Left ventricle myocardium inferior (tissue), 1 donor: Measurements from ENCODE around the gene KAZN. TPM values are rescaled to one million over a fixed set of nuclear protein-coding genes. Genes with fewer than 3 reads are reported as not detected.

Source experiments
- DNase-seq: peaks from one replicate; pipeline ENCODE4 v3.0.0-alpha.2; 2020
- H3K27ac ChIP-seq: fragments of 200-600 bp; replicated peaks from 2 replicates; pipeline ENCODE4 v1.8.0; 2021
- H3K27me3 ChIP-seq: fragments of 200-600 bp; 2 replicates; pipeline ENCODE4 v1.8.0; 2021; ENCODE audit warnings: low read depth
- H3K36me3 ChIP-seq: fragments of 200-600 bp; 2 replicates; pipeline ENCODE4 v1.8.0; 2021
- H3K4me1 ChIP-seq: fragments of 200-600 bp; 2 replicates; pipeline ENCODE4 v1.8.0; 2021
- H3K4me3 ChIP-seq: fragments of 200-600 bp; 2 replicates; pipeline ENCODE4 v1.8.0; 2021; ENCODE audit warnings: mild to moderate bottlenecking, moderate library complexity
- H3K9me3 ChIP-seq: fragments of 200-600 bp; replicated peaks from 2 replicates; pipeline ENCODE4 v1.8.0; 2021
- CTCF ChIP-seq: fragments of 200-600 bp; IDR thresholded peaks from 2 replicates; pipeline ENCODE4 v1.8.0; 2021; ENCODE audit warnings: antibody characterized with exemption, mild to moderate bottlenecking, borderline replicate concordance
- intact Hi-C: fragments of 100-400 bp; cut with micrococcal nuclease; formaldehyde crosslinking; loops from one replicate; pipeline ENCODE4 v1.11.0; 2022
- total RNA-seq: library from RNA; stranded (reverse); fragmentation: NEBNext Ultra II Directional; extraction: Animal tissue kit (Norgen Biotek cat#: 25700); gene quantifications from one replicate; pipeline ENCODE4 v1.2.1, GENCODE V29; 2021
- donor health status: DM: no; HTN: yes; CAD: no; lungs with severe emphysema.

The KAZN gene
- total RNA-seq, 1 donor from 2014 or later, result 2.2 TPM

DNA sequence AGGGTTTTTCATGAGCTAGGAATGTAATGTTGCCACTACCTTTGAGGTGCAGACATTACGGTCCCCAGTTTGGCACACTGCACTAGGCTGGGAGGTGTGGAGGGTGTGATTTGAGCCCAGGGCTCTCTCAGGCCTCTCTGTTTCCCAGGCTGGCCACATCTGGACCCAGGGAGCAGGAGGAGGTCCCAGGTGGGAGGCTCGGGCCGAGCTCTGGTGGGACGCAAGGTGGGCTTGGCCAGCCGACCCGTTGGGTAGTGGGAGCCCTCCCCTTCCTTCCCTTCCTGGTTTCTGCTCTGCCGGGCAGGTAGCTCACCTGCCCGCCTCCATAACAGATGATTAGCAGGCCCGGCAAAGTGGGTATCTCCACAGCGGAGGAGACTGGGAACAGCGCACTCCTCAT, 408.9 kb downstream of the KAZN start:
- H3K27me3 ChIP-seq, result no peaks in the 10 kb centered on the region
- H3K4me1 ChIP-seq, result peaks cover 26% of the 10 kb centered on the region
- H3K36me3 ChIP-seq, result no peaks in the 10 kb centered on the region
- TF ChIP-seq CTCF, result no peak
- peak overlapping the region; percentile 70 for H3K27ac ChIP-seq
- peaks cover 13% of the 10 kb centered on the region for H3K9me3 ChIP-seq
- no peak for DNase-seq
- intact Hi-C loops, result no loop called here
- H3K4me3 ChIP-seq, result no peak overlapping the region

GRCh38 chr1:15007842-15008241, 409.4 kb downstream of the KAZN start:
- Histone ChIP-seq H3K9me3 (peaks cover 13% of the 10 kb centered on the region), H3K4me3 (no peak overlapping the region), H3K36me3 (no peaks in the 10 kb centered on the region), H3K27ac (peak overlapping the region; percentile 70), H3K4me1 (peaks cover 26% of the 10 kb centered on the region), H3K27me3 (no peaks in the 10 kb centered on the region)
- no peak for TF ChIP-seq CTCF
- intact Hi-C loops, result no loop called here
- no peak for DNase-seq

DNA sequence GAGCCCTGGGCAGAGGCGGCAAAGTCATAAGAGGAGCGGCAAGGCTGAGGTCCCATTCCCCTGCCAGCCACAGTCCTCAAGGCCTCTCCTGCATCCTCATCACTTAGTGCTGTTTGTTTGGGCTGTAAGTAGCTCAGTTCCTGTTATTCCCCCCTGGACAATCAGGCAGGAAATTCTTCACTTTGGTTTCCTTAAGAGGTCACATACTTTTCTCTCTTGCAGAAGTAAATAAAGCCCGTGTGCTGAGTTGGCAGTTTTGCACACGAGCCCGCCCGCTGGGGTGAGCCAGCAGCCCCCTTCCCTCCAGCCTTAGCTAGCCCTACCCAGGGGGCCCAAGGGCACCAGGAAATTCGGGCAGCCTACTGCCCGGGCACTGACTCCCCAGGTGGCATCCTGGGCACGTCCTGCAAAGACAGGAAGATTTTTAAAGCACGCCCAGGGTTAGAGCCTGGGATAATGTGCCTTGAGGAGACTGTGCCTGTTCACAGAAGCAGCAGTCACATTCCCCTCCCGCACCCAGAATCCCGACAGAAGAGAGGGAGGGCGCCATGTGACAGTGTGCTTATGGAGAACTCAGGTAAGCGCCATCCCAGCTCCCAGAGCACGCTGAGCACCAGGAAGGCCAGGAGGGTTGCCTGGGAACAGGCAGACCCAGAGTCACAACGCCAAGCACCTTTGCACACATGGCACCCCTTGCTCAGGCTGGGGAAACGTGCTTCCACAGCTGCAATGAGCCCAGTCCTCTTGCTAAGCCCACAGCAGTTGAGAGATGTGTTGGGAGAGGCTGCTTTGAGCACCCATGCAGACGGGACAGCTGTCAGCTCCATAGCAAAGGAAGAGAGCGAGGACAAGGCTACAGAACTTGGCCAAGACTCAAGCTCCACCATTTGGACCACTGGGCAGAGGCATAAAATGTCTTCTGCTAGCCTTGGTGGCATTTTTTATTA, 410.6 kb downstream of the KAZN start:
- intact Hi-C loops, result no loop called here
- no peak for DNase-seq
- H3K27ac ChIP-seq, result peak overlapping the region; percentile 70
- H3K4me1 ChIP-seq, result peaks cover 26% of the 10 kb centered on the region
- no peaks in the 10 kb centered on the region for H3K27me3 ChIP-seq
- H3K36me3 ChIP-seq, result no peaks in the 10 kb centered on the region
- peaks cover 13% of the 10 kb centered on the region for H3K9me3 ChIP-seq
- no peak for TF ChIP-seq CTCF
- H3K4me3 ChIP-seq, result no peak overlapping the region

DNA sequence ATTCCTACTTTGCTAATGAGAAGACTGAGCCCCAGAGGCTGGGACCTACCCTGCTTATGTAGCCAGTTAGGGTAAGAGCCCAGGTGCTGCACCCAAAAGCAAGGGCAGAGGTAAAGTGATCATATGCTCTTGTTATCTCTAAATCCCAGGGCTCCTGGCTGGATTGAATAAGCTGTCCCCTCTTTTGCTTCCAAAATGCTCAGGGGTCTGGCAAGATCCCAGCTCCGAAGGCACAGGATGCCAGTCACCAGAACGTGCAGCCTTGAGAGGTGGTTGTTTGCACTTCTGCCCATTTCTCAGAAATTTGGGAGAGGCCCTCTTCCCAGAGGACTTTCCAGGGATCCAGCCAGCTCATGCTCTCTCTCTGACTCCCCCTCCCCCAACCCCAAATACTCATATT, 412.7 kb downstream of the KAZN start:
- no peaks in the 10 kb centered on the region for H3K36me3 ChIP-seq
- H3K9me3 ChIP-seq, result peaks cover 13% of the 10 kb centered on the region
- peaks cover 26% of the 10 kb centered on the region for H3K4me1 ChIP-seq
- TF ChIP-seq CTCF, result no peak
- H3K4me3 ChIP-seq, result no peak overlapping the region
- intact Hi-C loops, result no loop called here
- peaks cover 5% of the 10 kb centered on the region for H3K27me3 ChIP-seq
- no peak for DNase-seq
- no peak overlapping the region for H3K27ac ChIP-seq

DNA sequence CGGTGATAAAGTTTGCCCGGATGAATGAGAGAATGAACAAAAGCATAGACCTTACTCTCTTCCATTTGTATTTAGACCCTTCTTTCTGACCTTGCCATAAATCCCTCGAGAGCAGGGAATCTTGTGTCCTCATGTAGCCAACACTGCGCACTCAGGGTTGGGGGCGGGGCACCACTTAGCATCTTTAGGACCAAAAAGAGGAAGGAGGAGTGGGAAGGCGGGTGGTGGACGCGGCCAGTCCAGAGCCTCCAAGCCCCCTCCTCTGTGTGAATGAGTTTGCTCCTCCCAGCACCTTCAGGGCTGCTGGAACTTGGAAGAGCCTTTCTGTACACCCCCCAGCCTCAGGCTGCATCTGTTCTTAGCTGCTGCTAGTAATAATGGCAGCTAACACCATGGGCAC, 413.2 kb downstream of the KAZN start:
- intact Hi-C loops, result no loop called here
- H3K9me3 ChIP-seq, result peaks cover 13% of the 10 kb centered on the region
- no peak overlapping the region for H3K27ac ChIP-seq
- H3K36me3 ChIP-seq, result no peaks in the 10 kb centered on the region
- peaks cover 10% of the 10 kb centered on the region for H3K27me3 ChIP-seq
- H3K4me1 ChIP-seq, result peaks cover 26% of the 10 kb centered on the region
- H3K4me3 ChIP-seq, result no peak overlapping the region
- DNase-seq, result no peak
- no peak for TF ChIP-seq CTCF
